Kidney capillary endothelial cell (primary cell): ENCODE measurements around the gene SNRNP200.

Experiments used
- DNase-seq: peaks from one replicate; pipeline ENCODE4 v3.0.0-alpha.2; 2018; ENCODE audit warnings: low spot score

The SNRNP200 gene

DNA sequence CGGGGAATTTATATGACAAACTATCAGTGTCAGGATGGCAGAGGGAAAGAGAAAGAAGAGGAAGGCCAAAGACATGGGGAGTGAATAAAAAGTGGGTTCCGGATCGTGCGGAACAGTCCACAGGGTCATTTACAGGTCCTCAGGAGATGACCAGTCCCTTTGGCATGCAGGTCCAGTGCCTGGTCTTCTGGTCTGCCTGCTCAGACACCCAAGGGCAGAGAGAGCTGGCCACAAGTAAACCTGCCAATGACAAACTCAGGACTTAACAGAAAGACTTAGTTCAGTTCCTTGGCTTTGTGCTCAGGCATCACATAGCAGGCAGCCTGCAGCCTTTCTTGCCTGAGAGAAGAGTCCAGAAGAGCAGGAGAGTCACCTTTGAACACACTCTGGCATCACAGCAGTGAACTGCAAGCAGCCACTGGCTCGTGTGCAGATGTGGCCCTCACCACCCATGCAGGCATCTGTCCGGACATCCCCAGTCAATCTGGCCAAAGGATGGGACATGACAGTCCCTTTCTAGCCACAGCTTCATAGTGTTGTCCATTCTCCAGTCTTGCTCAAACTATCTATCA lies 53.5 kb downstream of the SNRNP200 start:
- DNase-seq: no peak

DNA sequence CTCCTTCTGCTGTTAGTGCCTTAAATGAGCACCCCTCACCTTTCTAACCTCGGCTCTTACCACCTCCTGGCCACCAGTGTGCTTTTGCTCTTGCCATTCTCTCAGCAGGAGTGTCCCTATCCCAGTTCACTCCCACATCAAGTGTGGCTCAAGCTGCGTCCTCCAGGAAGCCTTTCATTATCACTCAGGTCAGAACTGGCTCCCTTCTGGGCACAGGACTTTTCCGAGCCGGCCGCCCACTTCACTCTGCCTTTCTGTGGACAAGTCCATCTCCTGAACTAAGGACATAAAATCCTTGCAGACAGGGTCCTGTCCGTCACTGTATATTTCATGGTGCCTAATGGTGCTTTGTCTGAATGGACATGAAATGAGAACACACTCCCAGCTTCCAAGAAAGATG lies 55.2 kb downstream of the SNRNP200 start:
- DNase-seq: no peak

- DNase-seq: no peak
These were observed 55.7 kb downstream of the SNRNP200 start for GRCh38 chr2:96249654-96250053.

- no peak for DNase-seq
These were observed 56.7 kb downstream of the SNRNP200 start for GRCh38 chr2:96248624-96249023.

DNA sequence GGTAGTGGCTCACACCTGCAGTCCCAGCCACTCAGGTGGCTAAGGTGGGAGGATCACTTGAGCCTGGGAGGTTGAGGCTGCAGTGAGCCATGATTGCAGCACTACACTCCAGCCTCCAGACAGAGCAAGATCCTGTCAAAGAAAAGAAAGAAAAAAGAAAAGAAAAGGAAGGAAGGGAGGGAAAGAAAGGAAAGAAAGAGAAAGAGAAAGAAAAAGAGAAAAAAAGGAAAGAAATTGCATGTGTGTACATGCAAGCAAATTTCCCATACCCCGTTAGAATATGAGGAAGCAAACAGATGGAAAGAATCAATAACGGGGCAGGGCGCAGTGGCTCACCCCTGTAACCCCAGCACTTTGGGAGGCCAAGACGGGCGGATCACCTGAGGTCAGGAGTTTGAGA lies 57.5 kb downstream of the SNRNP200 start:
- no peak for DNase-seq

DNA sequence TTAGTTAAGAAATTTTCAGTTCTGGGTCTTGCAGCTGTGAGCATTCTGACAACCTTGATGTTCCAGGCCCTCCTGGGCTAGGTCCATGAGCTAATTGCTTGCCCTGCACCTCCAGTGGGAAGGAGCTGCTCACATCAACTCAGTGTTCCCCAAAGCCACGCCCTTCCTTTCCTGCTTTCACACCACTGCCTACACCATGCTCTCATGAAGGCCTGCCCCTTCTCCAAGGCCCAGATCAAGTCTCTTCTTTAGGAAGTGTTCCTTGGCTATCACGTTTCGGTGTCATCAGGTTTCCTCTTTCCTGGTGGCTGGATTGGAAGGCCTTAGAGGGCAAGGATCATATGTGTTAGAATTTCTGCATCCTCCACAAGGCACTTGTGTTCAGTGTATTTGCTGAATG lies 58.3 kb downstream of the SNRNP200 start:
- DNase-seq: no peak

GRCh38 chr2:96245609-96246390 lies 59.5 kb downstream of the SNRNP200 start:
- DNase-seq: peak; percentile 98

DNA sequence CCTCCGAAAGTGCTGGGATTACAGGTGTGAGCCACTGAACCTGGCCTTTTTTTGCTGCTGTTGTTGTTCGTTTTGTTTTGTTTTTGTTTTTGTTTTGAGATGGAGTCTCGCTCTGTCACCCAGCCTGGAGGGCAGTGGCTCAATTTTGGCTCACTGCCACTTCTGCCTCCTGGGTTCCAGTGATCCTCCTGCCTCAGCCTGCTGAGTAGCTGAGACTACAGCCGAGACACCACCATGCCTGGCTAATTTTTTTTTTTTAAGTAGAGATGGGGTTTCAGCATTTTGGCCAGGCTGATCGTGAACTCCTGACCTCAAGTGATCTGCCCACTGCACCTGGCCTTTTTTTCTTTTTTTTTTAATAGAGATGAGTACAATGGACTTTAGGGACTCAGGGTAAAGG lies 61.5 kb downstream of the SNRNP200 start:
- no peak for DNase-seq

- peak; percentile 92 for DNase-seq
These were observed 63.3 kb downstream of the SNRNP200 start for GRCh38 chr2:96241900-96242611.

DNA sequence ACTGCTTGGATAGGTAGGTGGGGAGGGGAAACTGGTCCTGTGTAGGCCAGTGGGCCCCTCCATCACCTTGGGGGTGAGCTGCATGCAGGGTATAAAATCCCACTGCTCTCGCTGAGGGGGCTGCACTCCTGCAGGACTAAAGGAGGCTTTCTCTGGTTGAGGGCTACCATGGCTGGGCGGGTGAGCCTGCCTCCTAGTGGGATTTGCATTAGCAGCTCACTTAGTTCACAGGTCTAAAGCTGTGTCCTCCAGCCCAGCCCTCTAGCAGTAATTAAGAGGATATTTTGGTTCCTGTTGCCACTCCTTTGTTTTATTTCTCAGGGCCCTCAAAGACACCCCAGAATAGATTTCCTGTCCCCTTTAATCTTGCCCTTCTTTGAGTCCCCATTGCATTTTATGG lies 64.1 kb downstream of the SNRNP200 start:
- no peak for DNase-seq

DNA sequence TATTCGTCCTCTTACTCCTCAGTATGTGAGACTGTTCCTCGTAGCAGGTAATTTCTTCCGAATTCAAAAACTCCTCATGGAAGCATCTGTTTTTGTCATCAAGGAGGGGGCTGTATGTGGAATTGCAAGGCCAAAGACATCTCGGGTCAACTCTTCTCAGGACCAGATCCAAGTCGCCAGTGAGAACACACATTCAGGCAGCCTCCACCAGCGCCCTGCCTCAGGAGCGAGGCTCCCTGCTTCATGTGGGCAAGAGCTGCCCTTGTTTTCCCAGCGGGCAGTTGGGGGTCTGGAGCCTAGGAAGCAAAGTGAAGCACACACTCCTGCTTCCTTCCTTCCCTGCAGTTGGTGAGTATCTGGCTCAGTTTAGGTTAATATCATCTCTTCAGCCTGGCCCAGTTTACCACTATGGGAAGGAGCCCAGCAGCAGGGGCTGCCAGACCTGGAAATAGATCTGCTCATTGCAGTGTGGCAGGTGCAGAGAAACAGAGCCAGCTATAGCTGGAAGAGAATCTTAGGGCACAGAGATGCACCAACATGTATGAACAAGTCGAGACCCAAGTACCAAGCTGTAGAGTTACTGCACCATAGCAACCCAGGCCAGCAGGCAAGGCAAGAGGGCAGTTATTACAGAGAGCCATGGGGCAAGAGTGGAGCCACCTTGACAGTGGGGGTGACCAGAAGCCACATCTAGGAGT lies 64.9 kb downstream of the SNRNP200 start:
- no peak for DNase-seq

- DNase-seq: no peak
These were observed 65.5 kb downstream of the SNRNP200 start for GRCh38 chr2:96239745-96240264.

- DNase-seq: no peak
These were observed 66.3 kb downstream of the SNRNP200 start for GRCh38 chr2:96239091-96239490.

- DNase-seq: no peak
These were observed 67.1 kb downstream of the SNRNP200 start for GRCh38 chr2:96238266-96238665.

- no peak for DNase-seq
These were observed 68.5 kb downstream of the SNRNP200 start for GRCh38 chr2:96236882-96237281.

DNA sequence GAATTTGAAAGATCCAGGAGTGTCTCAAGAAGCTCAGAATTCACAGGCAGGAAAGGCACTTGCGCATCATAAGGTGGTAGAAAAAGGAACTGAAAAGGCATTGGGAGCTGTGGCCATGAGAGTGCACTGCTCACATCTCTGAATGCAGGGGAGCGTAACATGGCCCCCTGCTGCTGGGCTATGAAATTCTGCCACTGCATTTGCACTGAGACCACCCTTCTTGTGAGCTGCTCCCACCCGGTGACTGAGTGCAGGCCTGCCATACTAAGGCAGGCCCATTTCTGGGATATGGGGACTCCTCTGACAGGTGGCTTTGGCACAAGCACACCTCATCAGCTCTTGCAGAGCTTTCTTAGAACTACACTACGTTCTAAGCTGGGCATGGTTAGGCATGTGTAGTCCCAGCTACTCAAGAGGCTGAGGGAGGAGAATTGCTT lies 71.4 kb downstream of the SNRNP200 start:
- no peak for DNase-seq

DNA sequence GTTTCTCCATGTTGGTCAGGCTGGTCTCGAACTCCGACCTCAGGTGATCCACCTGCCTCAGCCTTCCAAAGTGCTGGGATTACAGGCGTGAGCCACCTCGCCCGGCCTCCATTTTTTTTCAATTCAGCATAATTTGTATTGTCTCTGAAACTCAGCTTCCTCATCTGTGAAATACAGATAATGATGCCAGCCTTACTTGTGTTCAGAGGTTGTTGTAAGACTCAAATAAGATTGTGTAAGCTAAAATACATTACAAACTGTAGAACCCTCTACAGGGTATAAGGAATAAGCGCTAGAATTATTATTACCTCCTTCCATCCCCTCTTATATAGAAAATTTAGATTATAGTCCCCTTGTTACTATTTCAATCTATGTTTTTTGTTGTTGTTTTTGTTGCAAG lies 71.9 kb downstream of the SNRNP200 start:
- no peak for DNase-seq

GRCh38 chr2:96231316-96231715 lies 74.0 kb downstream of the SNRNP200 start:
- DNase-seq: no peak

DNA sequence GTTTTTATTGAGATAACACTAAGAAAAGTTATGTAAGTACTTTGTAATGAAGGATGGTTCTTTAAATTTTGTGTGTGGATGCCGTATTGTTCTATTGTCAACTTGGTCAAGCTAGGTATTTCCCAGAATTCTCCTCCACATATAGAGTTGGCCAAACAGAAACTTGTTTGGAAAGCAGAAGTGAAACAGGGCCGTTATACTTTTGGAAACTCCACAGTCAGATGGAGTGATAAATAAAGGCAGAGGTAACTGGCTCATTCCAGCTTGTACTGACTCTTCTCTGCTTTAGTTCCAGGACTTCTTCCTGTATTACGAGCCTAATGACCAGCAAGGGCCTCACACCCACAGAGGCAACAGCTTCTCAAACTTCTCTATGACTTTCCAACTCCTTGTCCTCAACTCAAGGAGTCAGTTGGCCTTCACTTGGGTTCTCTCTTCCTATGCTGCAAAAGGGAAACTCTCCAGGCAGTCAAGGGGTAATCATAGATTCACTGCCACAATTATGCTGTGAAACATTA lies 80.3 kb downstream of the SNRNP200 start:
- DNase-seq: no peak
